ENCODE measurements around the gene RALGPS2.

GRCh38 chr1:178919581-178919980 is 194.5 kb downstream of the RALGPS2 start:
- TF ChIP-seq MXI1 (IDR thresholded peaks at IDR 0.05; ENCODE audit: low read depth, low read length) (no peak), TARDBP (IDR thresholded peaks at IDR 0.05) (no peak), EZH2 (IDR thresholded peaks at IDR 0.05; ENCODE audit: borderline replicate concordance, low read depth, low read length) (no peak), SNRNP70 (optimal IDR thresholded peaks at IDR 0.05; ENCODE audit: low read depth, low read length) (no peak), REST (IDR thresholded peaks at IDR 0.05; ENCODE audit: borderline replicate concordance) (no peak), REST (CRISPR knock-in tag; IDR thresholded peaks at IDR 0.05; ENCODE audit: low read depth) (no peak), HDAC1 (IDR thresholded peaks at IDR 0.05) (no peak), SLC30A9 (CRISPR knock-in tag; IDR thresholded peaks at IDR 0.05) (no peak), FOXM1 (IDR thresholded peaks at IDR 0.05; ENCODE audit: low read depth) (no peak), FOXM1 (CRISPR knock-in tag; IDR thresholded peaks at IDR 0.05; ENCODE audit: low read depth) (no peak), MAZ (CRISPR knock-in tag; conservative IDR thresholded peaks at IDR 0.05 in 1 of 2, IDR thresholded peaks at IDR 0.05 in 1 of 2) (no peak)
